GM12874 (cell line): Measurements from ENCODE around the gene ZNF236.
A peak's percentile ranks its signal among the peaks of the same experiment; 100 is the strongest.

Source experiments
- TF ChIP-seq, protein P1 (sequence below): IDR thresholded peaks from 2 replicates; pipeline ENCODE4 v1.5.1; 2011; ENCODE audit warnings: low read depth, mild to moderate bottlenecking, control low read depth, low read length, moderate library complexity; ENCODE audit not compliant: insufficient read depth

ZNF236 gene

DNA sequence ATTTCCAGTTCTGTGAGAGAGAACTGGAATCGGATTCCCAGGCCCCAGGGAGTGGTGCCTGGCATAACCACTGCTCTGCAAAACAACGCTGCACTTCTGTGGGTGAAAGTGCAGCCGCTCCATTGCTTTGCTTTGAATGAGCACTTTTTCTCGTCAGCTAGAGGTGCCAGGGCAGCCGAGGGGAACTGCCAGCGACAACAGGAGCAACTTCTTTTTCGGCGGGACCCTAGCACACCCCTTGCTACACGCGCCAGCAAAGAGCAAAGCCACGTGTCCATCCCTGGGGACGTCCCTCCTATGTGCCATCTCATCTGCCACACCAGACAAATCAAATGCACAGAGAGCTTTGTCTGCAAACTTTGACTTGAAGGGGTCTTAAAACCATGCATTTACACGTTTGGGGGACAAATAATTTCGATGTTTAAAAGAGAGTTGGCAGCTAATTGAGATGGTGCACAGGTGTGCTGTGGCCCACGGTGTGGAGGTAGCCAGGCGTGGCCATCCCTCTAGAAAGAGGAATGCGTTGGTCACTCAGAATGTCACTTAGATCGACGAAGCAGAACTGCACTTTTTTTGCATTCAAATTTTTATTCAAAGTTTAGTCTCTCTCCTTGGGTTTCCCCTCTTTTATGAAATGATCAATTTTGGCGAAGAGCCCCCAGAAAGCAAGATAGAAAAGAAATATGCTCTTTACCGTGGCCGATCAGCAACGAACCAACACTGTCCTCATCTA lies 158.5 kb downstream of the ZNF236 start:
- TF ChIP-seq, protein P1, sequence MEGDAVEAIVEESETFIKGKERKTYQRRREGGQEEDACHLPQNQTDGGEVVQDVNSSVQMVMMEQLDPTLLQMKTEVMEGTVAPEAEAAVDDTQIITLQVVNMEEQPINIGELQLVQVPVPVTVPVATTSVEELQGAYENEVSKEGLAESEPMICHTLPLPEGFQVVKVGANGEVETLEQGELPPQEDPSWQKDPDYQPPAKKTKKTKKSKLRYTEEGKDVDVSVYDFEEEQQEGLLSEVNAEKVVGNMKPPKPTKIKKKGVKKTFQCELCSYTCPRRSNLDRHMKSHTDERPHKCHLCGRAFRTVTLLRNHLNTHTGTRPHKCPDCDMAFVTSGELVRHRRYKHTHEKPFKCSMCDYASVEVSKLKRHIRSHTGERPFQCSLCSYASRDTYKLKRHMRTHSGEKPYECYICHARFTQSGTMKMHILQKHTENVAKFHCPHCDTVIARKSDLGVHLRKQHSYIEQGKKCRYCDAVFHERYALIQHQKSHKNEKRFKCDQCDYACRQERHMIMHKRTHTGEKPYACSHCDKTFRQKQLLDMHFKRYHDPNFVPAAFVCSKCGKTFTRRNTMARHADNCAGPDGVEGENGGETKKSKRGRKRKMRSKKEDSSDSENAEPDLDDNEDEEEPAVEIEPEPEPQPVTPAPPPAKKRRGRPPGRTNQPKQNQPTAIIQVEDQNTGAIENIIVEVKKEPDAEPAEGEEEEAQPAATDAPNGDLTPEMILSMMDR = no peak

- TF ChIP-seq, protein P1 = 0 out of 2 replicates have a peak, but pooled peaks have one; percentile 10
Measured at GRCh38 chr18:76981396-76981968, 159.1 kb downstream of the ZNF236 start.

DNA sequence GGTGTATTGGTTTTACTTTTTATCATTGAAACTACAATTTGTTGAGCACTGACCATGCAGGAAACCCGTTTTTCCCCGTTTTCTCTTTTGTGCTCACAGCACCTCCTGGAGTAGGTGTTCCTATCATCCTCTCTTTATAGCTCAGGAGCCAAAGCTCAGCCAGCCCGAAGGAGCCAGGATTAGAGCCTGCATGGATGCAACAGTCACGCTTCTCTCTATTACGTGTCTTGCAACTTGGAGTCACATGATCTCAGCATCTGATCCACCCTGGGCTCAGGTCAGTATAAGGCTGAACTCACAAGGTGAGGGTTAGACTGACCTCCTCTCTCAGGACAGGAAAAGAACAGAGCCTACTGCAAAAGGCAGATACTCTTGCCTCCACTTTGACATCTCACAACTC lies 159.7 kb downstream of the ZNF236 start:
- TF ChIP-seq, protein P1 = no peak

DNA sequence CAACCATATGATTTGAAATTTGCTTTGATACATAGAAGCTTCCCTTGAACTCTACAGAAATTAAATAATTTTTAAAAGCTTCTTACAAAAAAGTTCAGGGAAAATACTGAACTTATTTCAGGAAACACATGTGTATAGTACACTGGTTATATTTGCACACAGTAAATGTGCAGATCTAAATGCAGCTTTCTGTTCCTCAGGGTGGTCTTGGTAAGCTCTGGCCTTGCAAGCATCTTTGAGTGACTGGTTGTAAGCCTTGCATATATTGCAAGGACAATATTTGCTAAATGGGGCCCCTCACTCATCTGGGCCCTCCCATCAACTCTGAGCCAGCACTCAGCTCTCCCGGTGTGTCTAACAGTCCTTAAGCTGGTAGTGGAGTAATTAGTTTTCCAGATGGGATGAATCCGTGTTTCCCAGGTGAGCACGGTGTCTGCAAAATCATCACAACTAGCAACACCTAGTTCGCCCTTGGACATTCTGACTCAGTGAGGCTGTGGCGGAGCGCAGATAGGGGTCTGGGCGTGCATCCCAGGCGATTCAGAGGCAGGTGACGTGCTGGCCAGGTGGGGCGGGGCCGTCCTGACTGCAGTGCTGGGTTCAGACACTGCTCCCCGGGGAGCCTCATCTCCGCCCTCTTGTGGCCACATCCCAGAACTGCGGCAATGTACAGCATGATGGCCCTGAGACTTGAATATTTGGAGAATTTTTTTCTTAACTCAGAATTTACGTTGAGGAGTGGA lies 160.7 kb downstream of the ZNF236 start:
- TF ChIP-seq, protein P1 = peak; percentile 93

DNA sequence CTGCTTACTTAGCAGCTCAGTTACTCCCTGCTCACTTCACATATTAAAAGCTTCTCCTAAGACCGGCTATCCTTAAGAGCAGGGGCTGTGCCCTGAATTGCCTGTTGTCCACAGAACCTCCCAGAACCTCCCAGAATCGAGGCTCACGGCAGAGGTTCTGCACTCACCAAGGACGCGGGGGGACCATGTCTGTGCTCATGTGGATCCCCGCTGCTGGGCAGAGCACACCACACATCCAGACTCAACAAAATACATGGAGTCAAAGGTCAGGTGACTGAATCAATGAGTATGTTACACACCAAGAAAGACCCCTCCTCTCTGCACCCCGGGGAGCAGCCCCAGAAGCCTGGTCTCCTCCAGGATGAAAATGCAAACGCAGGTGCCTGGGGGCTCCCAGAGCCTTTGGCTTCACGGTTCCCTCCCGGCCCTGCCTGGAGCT lies 161.3 kb downstream of the ZNF236 start:
- TF ChIP-seq, protein P1 = no peak

- TF ChIP-seq, protein P1 = no peak
Measured at GRCh38 chr18:76984193-76985155, 162.1 kb downstream of the ZNF236 start.
